Thymus (tissue), 11 donors: ENCODE results near the gene TCF7. TPM values are rescaled to one million over a fixed set of nuclear protein-coding genes. Genes with fewer than 3 reads are reported as not detected.

Experiments
- DNase-seq, 9 donors: peaks; one replicate each; pipeline ENCODE4 v3.0.0-alpha.2; 2013; ENCODE audit warnings: low spot score in 9 of 9, low read depth in 6 of 9, missing footprints in 1 of 9
- H3K27ac ChIP-seq, 2 donors: one replicate each; pipeline ENCODE4 v1.5.1; 2013; ENCODE audit warnings: control low read depth in 1 of 2, low read depth in 1 of 2, low read length in 1 of 2, mild to moderate bottlenecking in 1 of 2, moderate library complexity in 1 of 2
- H3K27me3 ChIP-seq, 2 donors: one replicate each; pipeline ENCODE4 v1.5.1; 2013; ENCODE audit warnings: low read length in 1 of 2; ENCODE audit not compliant: control insufficient read depth in 2 of 2, insufficient read depth in 1 of 2
- H3K36me3 ChIP-seq, 2 donors: one replicate each; pipeline ENCODE4 v1.5.1; 2013; ENCODE audit warnings: low read length in 1 of 2, mild to moderate bottlenecking in 1 of 2, moderate library complexity in 1 of 2; ENCODE audit not compliant: control insufficient read depth in 2 of 2, insufficient read depth in 2 of 2
- H3K4me1 ChIP-seq, 2 donors: one replicate each; pipeline ENCODE4 v1.5.1; 2013; ENCODE audit warnings: low read length in 2 of 2; ENCODE audit not compliant: control insufficient read depth in 2 of 2, insufficient read depth in 2 of 2
- H3K4me3 ChIP-seq, 2 donors: one replicate each; pipeline ENCODE4 v1.5.1; 2013; ENCODE audit warnings: low read length in 2 of 2, control low read depth in 1 of 2, mild to moderate bottlenecking in 1 of 2
- H3K9me3 ChIP-seq, 2 donors: one replicate each; pipeline ENCODE4 v1.5.1; 2013; ENCODE audit warnings: low read length in 1 of 2, mild to moderate bottlenecking in 1 of 2; ENCODE audit not compliant: control insufficient read depth in 2 of 2, insufficient read depth in 1 of 2
- WGBS: extraction: QIAGEN DNeasy Blood & Tissue Kit; methylation state at CpG from one replicate; pipeline ENCODE4 v1.1.7; 2013; 5-methylcytosine and 5-hydroxymethylcytosine counted together
- polyA plus RNA-seq: library from polyadenylated mRNA; stranded (reverse); fragments of 200-250 nt; gene quantifications from one replicate; pipeline ENCODE4 v1.2.3, GENCODE V29; 2013
- total RNA-seq: library from RNA; stranded (reverse); fragments of 120-200 nt; gene quantifications from one replicate; pipeline ENCODE4 v1.2.4, GENCODE V29; 2013
- donor health status: healthy.

The TCF7 gene
- total and polyA plus RNA-seq, 2 donors, result 247 to 265 TPM

GRCh38 chr5:134142806-134143205 is 28.3 kb downstream of the TCF7 start:
- Histone ChIP-seq H3K27ac (peak overlapping the region; percentile 53 to 70), H3K36me3 (peaks cover 97 to 100% of the 10 kb centered on the region in 2 donors), H3K4me1 (peaks cover 11 to 94% of the 10 kb centered on the region in 2 donors), H3K27me3 (no peaks in the 10 kb centered on the region), H3K9me3 (peaks cover 0 to 4% of the 10 kb centered on the region in 2 donors), H3K4me3 (no peak overlapping the region)
- peak in 3 of 9 donors; percentile 8 to 23 (median 8) for DNase-seq
- WGBS, result 98% methylated on average over 12 of the region's 12 CpGs

GRCh38 chr5:134143431-134143830 is 28.9 kb downstream of the TCF7 start:
- Histone ChIP-seq H3K36me3 (peaks cover 91 to 98% of the 10 kb centered on the region in 2 donors), H3K4me3 (no peak overlapping the region), H3K27me3 (no peaks in the 10 kb centered on the region), H3K4me1 (peaks cover 5 to 88% of the 10 kb centered on the region in 2 donors), H3K9me3 (peaks cover 0 to 4% of the 10 kb centered on the region in 2 donors), H3K27ac (peak overlapping the region; percentile 46 to 70)
- DNase-seq, result no peak
- 98% methylated on average over 5 of the region's 5 CpGs for WGBS

GRCh38 chr5:134143944-134144941 is 29.8 kb downstream of the TCF7 start:
- peaks cover 83 to 95% of the 10 kb centered on the region in 2 donors for H3K36me3 ChIP-seq
- H3K4me3 ChIP-seq, result no peak overlapping the region
- no peaks in the 10 kb centered on the region for H3K27me3 ChIP-seq
- peaks cover 4 to 80% of the 10 kb centered on the region in 2 donors for H3K4me1 ChIP-seq
- peak in 3 of 9 donors; percentile 9 to 32 (median 13) for DNase-seq
- 96% methylated on average over 10 of the region's 10 CpGs for WGBS
- peak overlapping the region; percentile 56 to 70 for H3K27ac ChIP-seq
- H3K9me3 ChIP-seq, result peaks cover 0 to 3% of the 10 kb centered on the region in 2 donors

DNA sequence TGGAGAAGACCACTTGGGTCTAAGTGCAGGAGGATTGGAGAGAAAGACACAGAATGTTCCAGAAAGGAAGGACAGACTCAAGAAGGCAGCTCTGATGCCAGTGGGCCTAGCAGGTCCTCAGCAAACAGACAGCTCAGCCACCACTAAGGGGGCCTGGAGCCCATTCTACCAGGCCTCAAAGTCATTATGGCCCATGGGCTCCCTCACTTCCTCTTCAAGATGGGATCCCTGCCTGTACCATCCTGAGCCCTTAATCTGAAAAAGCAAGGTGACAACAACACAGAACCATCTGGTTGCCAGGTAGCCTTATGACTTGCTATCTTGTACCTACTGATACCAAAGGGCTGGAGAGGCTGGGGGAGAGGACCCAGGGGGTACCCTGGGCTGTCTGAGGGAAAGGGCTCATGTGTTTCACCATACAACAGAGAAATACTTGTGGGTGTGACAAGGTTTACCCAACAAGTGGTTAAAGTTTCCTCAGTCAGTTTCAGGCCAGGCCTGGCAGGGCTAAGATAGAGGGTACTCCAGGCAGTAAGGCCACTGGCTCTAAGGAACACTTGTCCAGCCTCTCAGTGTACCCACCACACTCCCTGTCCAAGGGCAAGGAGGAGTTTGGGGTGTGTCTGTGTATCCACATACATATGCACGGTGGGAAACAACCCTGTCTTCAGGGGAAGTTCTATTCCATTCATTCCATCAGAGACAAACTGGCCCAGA is 30.7 kb downstream of the TCF7 start:
- peak in 3 of 9 donors; percentile 20 to 56 (median 34) for DNase-seq

DNA sequence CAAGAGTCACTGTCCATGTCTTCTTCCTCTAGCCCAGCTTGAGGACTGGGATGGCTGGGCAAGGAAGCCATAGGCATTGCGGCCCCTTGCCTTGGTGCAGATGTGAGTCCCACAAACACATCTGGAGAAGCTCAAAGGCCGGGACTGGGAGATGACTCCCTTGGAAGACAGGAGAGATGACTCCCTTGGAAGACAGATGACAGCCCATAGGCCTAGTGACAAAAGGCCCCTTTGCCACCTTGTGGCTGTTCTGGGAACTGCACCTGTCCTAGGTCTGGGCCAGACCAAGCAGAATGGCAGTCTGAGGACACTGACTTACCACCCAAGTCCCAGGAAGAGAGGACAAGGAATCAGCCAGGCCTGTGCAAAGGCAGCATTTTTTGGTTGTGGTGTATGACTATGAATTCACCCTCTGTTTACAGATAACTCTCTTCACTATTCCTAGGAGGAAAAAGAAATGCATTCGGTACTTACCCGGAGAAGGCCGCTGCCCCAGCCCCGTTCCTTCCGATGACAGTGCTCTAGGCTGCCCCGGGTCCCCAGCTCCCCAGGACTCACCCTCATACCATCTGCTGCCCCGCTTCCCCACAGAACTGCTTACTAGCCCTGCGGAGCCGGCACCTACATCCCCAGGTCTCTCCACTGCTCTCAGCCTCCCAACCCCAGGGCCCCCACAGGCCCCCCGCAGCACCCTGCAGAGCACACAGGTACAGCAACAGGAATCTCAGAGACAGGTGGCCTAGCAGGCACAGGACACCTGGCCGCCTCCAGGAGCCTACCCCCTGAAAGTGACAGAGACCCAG is 31.5 kb downstream of the TCF7 start:
- DNase-seq, result peak in 6 of 9 donors; percentile 69 to 89 (median 82)
- peaks cover 67 to 94% of the 10 kb centered on the region in 2 donors for H3K36me3 ChIP-seq
- H3K9me3 ChIP-seq, result no peaks in the 10 kb centered on the region
- no peak overlapping the region for H3K4me3 ChIP-seq
- H3K4me1 ChIP-seq, result peaks cover 0 to 80% of the 10 kb centered on the region in 2 donors
- H3K27ac ChIP-seq, result peak overlapping the region; percentile 70 to 71
- no peaks in the 10 kb centered on the region for H3K27me3 ChIP-seq
- 94% methylated on average over 13 of the region's 13 CpGs for WGBS

More for the DNA sequence above, 30.7 kb downstream of the TCF7 start:
- peaks cover 73 to 94% of the 10 kb centered on the region in 2 donors for H3K36me3 ChIP-seq
- H3K27ac ChIP-seq, result peak overlapping the region; percentile 70 to 71
- WGBS, result 84% methylated on average over 1 of the region's 1 CpG
- H3K4me1 ChIP-seq, result peaks cover 0 to 80% of the 10 kb centered on the region in 2 donors
- H3K9me3 ChIP-seq, result no peaks in the 10 kb centered on the region
- H3K27me3 ChIP-seq, result no peaks in the 10 kb centered on the region
- no peak overlapping the region for H3K4me3 ChIP-seq

DNA sequence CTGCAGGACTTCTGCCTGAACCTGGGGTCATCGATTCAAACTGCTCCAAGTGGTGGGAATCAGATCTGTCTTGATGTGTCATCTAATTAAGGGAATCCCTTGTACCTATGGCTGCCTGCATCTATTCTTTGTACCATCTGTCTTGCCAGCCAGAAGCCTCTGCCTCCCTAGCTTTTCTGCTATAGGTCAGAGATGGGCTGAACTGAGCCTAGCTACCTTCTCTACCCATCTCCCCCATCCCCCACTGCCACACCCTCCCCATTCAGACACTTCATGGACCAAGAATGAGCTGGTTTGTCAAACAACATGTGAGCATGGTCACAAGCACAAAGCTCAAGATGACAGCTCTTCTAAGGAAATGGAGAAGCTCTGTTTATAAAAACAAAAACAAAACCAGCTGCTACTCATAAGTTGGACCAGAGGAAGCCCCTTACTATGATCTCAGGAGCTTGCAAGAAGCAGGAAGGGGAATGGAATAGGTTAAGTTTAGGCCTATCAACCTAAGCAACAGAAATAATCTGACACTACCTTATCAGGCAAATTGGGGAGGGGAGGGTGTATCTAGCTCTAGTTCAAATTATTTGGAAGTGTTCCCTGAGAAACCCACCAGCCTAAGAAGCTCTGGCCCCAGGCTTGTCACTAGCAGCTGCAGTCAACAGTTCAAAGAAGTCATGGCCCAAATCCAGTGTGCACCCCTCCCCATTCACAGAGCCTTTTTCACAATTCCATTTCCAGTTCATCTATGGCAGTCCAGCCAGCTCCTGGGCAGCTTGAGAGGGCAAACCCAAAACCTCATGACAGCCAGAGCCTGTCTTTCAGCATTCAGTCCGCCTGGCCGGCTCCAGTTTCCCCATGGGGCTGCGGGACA is 32.4 kb downstream of the TCF7 start:
- peak in 3 of 9 donors; percentile 37 to 65 (median 38) for DNase-seq
- peaks cover 64 to 94% of the 10 kb centered on the region in 2 donors for H3K36me3 ChIP-seq
- H3K9me3 ChIP-seq, result no peaks in the 10 kb centered on the region
- no peak overlapping the region for H3K4me3 ChIP-seq
- H3K27me3 ChIP-seq, result no peaks in the 10 kb centered on the region
- 95% methylated on average over 4 of the region's 4 CpGs for WGBS
- peaks cover 0 to 77% of the 10 kb centered on the region in 2 donors for H3K4me1 ChIP-seq
- peak overlapping the region; percentile 46 to 70 for H3K27ac ChIP-seq

DNA sequence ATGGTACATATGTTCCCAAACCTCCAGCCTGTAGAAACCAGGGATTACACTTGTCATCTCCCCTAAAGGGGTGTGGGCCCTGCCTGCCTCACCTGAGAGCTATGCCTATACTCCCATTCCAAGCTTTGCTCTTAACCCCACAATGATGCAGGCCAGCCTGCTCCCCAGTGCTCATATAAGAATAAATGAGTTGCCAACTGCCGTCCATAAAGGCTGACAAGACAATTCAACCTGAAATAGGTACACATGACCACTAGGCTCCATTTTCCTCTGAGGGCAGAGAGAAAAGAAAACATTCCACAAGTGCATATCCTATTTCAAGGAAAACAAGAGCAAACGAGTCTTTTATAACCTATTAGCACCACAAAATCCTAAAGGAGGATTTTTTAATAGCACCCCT is 33.8 kb downstream of the TCF7 start:
- Histone ChIP-seq H3K27ac (peak overlapping the region; percentile 64 to 79), H3K36me3 (peaks cover 50 to 93% of the 10 kb centered on the region in 2 donors), H3K27me3 (no peaks in the 10 kb centered on the region), H3K4me3 (no peak overlapping the region), H3K9me3 (no peaks in the 10 kb centered on the region), H3K4me1 (peaks cover 0 to 64% of the 10 kb centered on the region in 2 donors)
- DNase-seq, result peak in 2 of 9 donors; percentile 37 to 39
- WGBS, result 74% methylated on average over 2 of the region's 2 CpGs
